ENCODE results near the gene ABCB10. TPM values are rescaled to one million over a fixed set of nuclear protein-coding genes. Genes with fewer than 3 reads are reported as not detected.
"Not testable (repeated sequence)": the region's sequence is repeated elsewhere in the genome, so short reads cannot be mapped to it uniquely, and the experiment has no call there.

ABCB10 gene
- total RNA-seq, 1 donor from 2014 or later: 20.2 TPM

- Mint-ChIP-seq H3K9me3 (ENCODE audit: unreplicated experiment) (no peaks in the 10 kb centered on the region), H3K4me3 (ENCODE audit: unreplicated experiment) (no peak overlapping the region), H3K27ac (ENCODE audit: unreplicated experiment) (no peak overlapping the region), H3K4me1 (ENCODE audit: unreplicated experiment) (no peaks in the 10 kb centered on the region), H3K27me3 (ENCODE audit: unreplicated experiment) (no peaks in the 10 kb centered on the region), H3K36me3 (ENCODE audit: unreplicated experiment) (peaks cover 54% of the 10 kb centered on the region)
- no peak for DNase-seq (ENCODE audit: extremely low spot score, unreplicated experiment)
- TF ChIP-seq CTCF (IDR thresholded peaks at IDR 0.05): no peak
Observed at GRCh38 chr1:229529639-229530038, 28.9 kb downstream of the ABCB10 start.

GRCh38 chr1:229526695-229527094, 31.8 kb downstream of the ABCB10 start:
- Mint-ChIP-seq H3K27me3 (ENCODE audit: unreplicated experiment) (no peaks in the 10 kb centered on the region), H3K36me3 (ENCODE audit: unreplicated experiment) (peaks cover 47% of the 10 kb centered on the region), H3K27ac (ENCODE audit: unreplicated experiment) (no peak overlapping the region), H3K4me1 (ENCODE audit: unreplicated experiment) (no peaks in the 10 kb centered on the region), H3K9me3 (ENCODE audit: unreplicated experiment) (no peaks in the 10 kb centered on the region), H3K4me3 (ENCODE audit: unreplicated experiment) (no peak overlapping the region)
- DNase-seq (ENCODE audit: extremely low spot score, unreplicated experiment): peak; percentile 40
- TF ChIP-seq CTCF (IDR thresholded peaks at IDR 0.05): no peak

GRCh38 chr1:229523052-229523451, 35.5 kb downstream of the ABCB10 start:
- Mint-ChIP-seq H3K9me3 (ENCODE audit: unreplicated experiment) (no peaks in the 10 kb centered on the region), H3K27ac (ENCODE audit: unreplicated experiment) (no peak overlapping the region), H3K36me3 (ENCODE audit: unreplicated experiment) (peaks cover 29% of the 10 kb centered on the region), H3K27me3 (ENCODE audit: unreplicated experiment) (no peaks in the 10 kb centered on the region), H3K4me1 (ENCODE audit: unreplicated experiment) (no peaks in the 10 kb centered on the region), H3K4me3 (ENCODE audit: unreplicated experiment) (no peak overlapping the region)
- no peak for DNase-seq (ENCODE audit: extremely low spot score, unreplicated experiment)
- no peak for TF ChIP-seq CTCF (IDR thresholded peaks at IDR 0.05)

GRCh38 chr1:229514578-229515275, 43.8 kb downstream of the ABCB10 start:
- no peak overlapping the region for H3K27ac Mint-ChIP-seq (ENCODE audit: unreplicated experiment)
- no peak for DNase-seq (ENCODE audit: extremely low spot score, unreplicated experiment)
- peaks cover 5% of the 10 kb centered on the region for H3K4me1 Mint-ChIP-seq (ENCODE audit: unreplicated experiment)
- no peaks in the 10 kb centered on the region for H3K27me3 Mint-ChIP-seq (ENCODE audit: unreplicated experiment)
- H3K36me3 Mint-ChIP-seq (ENCODE audit: unreplicated experiment): peaks cover 2% of the 10 kb centered on the region
- H3K4me3 Mint-ChIP-seq (ENCODE audit: unreplicated experiment): no peak overlapping the region
- no peaks in the 10 kb centered on the region for H3K9me3 Mint-ChIP-seq (ENCODE audit: unreplicated experiment)
- peak; percentile 85 for TF ChIP-seq CTCF (IDR thresholded peaks at IDR 0.05)

GRCh38 chr1:229511625-229512024, 46.9 kb downstream of the ABCB10 start:
- H3K9me3 Mint-ChIP-seq (ENCODE audit: unreplicated experiment); H3K27ac Mint-ChIP-seq (ENCODE audit: unreplicated experiment); H3K4me3 Mint-ChIP-seq (ENCODE audit: unreplicated experiment); DNase-seq (ENCODE audit: extremely low spot score, unreplicated experiment); H3K36me3 Mint-ChIP-seq (ENCODE audit: unreplicated experiment); H3K27me3 Mint-ChIP-seq (ENCODE audit: unreplicated experiment): not testable (repeated sequence)
- H3K4me1 Mint-ChIP-seq (ENCODE audit: unreplicated experiment): peaks cover 22% of the 10 kb centered on the region

- H3K36me3 Mint-ChIP-seq (ENCODE audit: unreplicated experiment); H3K27ac Mint-ChIP-seq (ENCODE audit: unreplicated experiment); DNase-seq (ENCODE audit: extremely low spot score, unreplicated experiment); H3K9me3 Mint-ChIP-seq (ENCODE audit: unreplicated experiment); H3K4me3 Mint-ChIP-seq (ENCODE audit: unreplicated experiment); H3K27me3 Mint-ChIP-seq (ENCODE audit: unreplicated experiment): not testable (repeated sequence)
- peaks cover 24% of the 10 kb centered on the region for H3K4me1 Mint-ChIP-seq (ENCODE audit: unreplicated experiment)
Observed at GRCh38 chr1:229511201-229511600, 47.3 kb downstream of the ABCB10 start.
